ENCODE measurements around the gene EDAR.

Gene EDAR

DNA sequence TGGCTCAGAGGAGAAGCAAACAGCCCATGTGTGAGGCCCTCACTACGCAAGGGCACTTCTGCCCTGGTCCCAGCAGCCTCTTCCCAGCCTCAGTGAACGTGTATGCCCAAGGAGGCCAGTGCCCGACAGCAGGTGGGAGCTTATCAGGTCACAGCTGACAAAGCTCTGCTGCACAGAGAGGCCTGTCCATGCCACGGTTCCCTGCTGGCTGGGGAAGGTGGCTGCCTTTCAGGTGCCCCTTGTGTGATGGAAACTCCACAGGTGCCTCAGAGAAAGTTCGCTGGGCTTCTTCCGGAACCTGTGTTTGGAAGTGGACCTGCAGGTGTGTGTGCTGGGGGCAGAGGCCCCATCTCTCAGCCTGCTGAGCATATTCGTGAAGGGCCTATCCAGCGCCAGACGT lies 47.3 kb downstream of the EDAR start:
- peaks cover 0 to 7% (median 0%) of the 10 kb centered on the region in 5 experiments for H3K9me3 ChIP-seq (ENCODE audit: control extremely low read depth in 1 of 5, control insufficient read depth in 4 of 5, insufficient read depth in 2 of 5, low read depth in 1 of 5, low read length in 4 of 5)
- DNase-seq, result no peak
- no peak overlapping the region for H3K27ac ChIP-seq (ENCODE audit: insufficient read depth in 1 of 2, low read depth in 1 of 2, low read length in 2 of 2, poor library complexity in 1 of 2, severe bottlenecking in 2 of 2)
- peaks cover 0 to 11% (median 5%) of the 10 kb centered on the region in 4 experiments for H3K4me1 ChIP-seq (ENCODE audit: control extremely low read depth in 1 of 4, control insufficient read depth in 4 of 4, insufficient read depth in 4 of 4, low read length in 3 of 4)
- ChIA-PET CTCF (interaction anchor here (1.2 to 2.2 kb wide), 2 partner anchors 13 to 14 kb away, joined by 4 to 5 read pairs; no protein-coding TSS in a partner anchor), POLR2A (no interaction called here)
- no peaks in the 10 kb centered on the region for H3K27me3 ChIP-seq (replicated peaks in 2 of 5; ENCODE audit: control insufficient read depth in 4 of 5, insufficient read depth in 5 of 5, low read length in 4 of 5)
- H3K4me3 ChIP-seq (ENCODE audit: control insufficient read depth in 1 of 7, extremely low read depth in 1 of 7, insufficient read depth in 4 of 7, low read depth in 2 of 7, low read length in 6 of 7), result no peak overlapping the region
- H3K36me3 ChIP-seq (ENCODE audit: control insufficient read depth in 4 of 4, insufficient read depth in 4 of 4, low read length in 3 of 4), result no peaks in the 10 kb centered on the region
- whole genome bisulfite sequencing (ENCODE audit: insufficient coverage), result 98% methylated on average over 6 of the region's 9 CpGs

DNA sequence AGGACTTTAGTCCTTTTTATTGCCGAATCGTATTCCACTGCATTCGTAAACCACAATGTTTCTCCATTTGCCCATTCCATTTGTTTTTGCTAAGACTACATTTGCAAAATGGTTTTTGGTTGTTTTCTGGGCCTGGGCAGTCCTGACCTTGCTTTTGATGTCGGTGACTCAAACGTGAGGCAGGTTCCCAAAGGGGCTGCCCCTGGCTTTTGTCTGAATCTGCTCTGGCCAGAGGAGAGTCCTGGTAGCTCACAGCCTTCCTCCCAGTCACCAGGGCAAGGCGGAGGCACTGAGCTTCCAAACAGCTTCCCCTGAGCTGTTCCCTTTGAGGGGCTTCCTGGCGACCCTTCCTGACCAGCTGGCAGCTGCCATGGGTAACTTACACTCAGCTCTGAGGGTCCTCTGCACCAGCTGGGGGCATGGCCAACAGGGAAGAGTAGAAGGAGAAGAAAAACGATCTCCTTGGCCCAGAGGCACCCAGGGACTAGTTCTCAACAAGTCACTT lies 47.8 kb downstream of the EDAR start:
- peaks cover 0 to 4% (median 0%) of the 10 kb centered on the region in 5 experiments for H3K9me3 ChIP-seq (ENCODE audit: control extremely low read depth in 1 of 5, control insufficient read depth in 4 of 5, insufficient read depth in 2 of 5, low read depth in 1 of 5, low read length in 4 of 5)
- H3K4me3 ChIP-seq (ENCODE audit: control insufficient read depth in 1 of 7, extremely low read depth in 1 of 7, insufficient read depth in 4 of 7, low read depth in 2 of 7, low read length in 6 of 7), result no peak overlapping the region
- no peak overlapping the region for H3K27ac ChIP-seq (ENCODE audit: insufficient read depth in 1 of 2, low read depth in 1 of 2, low read length in 2 of 2, poor library complexity in 1 of 2, severe bottlenecking in 2 of 2)
- H3K4me1 ChIP-seq (ENCODE audit: control extremely low read depth in 1 of 4, control insufficient read depth in 4 of 4, insufficient read depth in 4 of 4, low read length in 3 of 4), result peaks cover 0 to 11% (median 5%) of the 10 kb centered on the region in 4 experiments
- 97% methylated on average over 7 of the region's 8 CpGs for WGBS (ENCODE audit: insufficient coverage)
- ChIA-PET CTCF (interaction anchor here (1.2 to 2.2 kb wide), 2 partner anchors 13 kb away, joined by 4 to 5 read pairs; no protein-coding TSS in a partner anchor), POLR2A (no interaction called here)
- no peaks in the 10 kb centered on the region for H3K36me3 ChIP-seq (ENCODE audit: control insufficient read depth in 4 of 4, insufficient read depth in 4 of 4, low read length in 3 of 4)
- no peak for DNase-seq
- H3K27me3 ChIP-seq (replicated peaks in 2 of 5; ENCODE audit: control insufficient read depth in 4 of 5, insufficient read depth in 5 of 5, low read length in 4 of 5), result no peaks in the 10 kb centered on the region

DNA sequence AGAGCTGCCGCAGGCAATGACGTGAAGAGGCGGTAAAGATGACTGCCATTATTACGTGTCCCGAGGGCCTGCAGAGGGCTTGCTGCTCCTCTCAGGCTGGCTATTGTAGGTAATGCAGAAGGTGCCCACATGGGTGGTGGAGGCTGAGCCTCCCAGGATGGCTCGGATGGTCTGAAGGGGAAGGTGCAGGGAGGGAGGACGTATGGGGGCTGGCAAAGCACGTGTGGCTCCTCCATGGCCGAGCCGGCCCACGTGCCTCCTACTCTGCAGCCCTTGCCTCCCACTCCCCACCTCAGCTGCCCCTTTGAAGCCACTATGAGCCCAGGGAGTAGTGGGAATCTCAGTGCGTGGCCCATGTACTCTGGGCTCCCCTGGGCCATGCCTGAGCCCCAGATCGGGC lies 48.9 kb downstream of the EDAR start:
- Histone ChIP-seq H3K36me3 (ENCODE audit: control insufficient read depth in 4 of 4, insufficient read depth in 4 of 4, low read length in 3 of 4) (no peaks in the 10 kb centered on the region), H3K27me3 (replicated peaks in 2 of 5; ENCODE audit: control insufficient read depth in 4 of 5, insufficient read depth in 5 of 5, low read length in 4 of 5) (no peaks in the 10 kb centered on the region), H3K9me3 (ENCODE audit: control extremely low read depth in 1 of 5, control insufficient read depth in 4 of 5, insufficient read depth in 2 of 5, low read depth in 1 of 5, low read length in 4 of 5) (no peaks in the 10 kb centered on the region), H3K4me1 (ENCODE audit: control extremely low read depth in 1 of 4, control insufficient read depth in 4 of 4, insufficient read depth in 4 of 4, low read length in 3 of 4) (peaks cover 0 to 12% (median 5%) of the 10 kb centered on the region in 4 experiments), H3K27ac (ENCODE audit: insufficient read depth in 1 of 2, low read depth in 1 of 2, low read length in 2 of 2, poor library complexity in 1 of 2, severe bottlenecking in 2 of 2) (no peak overlapping the region), H3K4me3 (ENCODE audit: control insufficient read depth in 1 of 7, extremely low read depth in 1 of 7, insufficient read depth in 4 of 7, low read depth in 2 of 7, low read length in 6 of 7) (no peak overlapping the region)
- ChIA-PET POLR2A (interaction anchor here (0.6 kb wide), 1 partner anchor 1972 kb away, joined by 3 read pairs; no protein-coding TSS in a partner anchor), CTCF (interaction anchor here (2.2 kb wide), 1 partner anchor 12 kb away, joined by 5 read pairs; no protein-coding TSS in a partner anchor)
- DNase-seq, result no peak
- 98% methylated on average over 13 of the region's 13 CpGs for WGBS (ENCODE audit: insufficient coverage)

DNA sequence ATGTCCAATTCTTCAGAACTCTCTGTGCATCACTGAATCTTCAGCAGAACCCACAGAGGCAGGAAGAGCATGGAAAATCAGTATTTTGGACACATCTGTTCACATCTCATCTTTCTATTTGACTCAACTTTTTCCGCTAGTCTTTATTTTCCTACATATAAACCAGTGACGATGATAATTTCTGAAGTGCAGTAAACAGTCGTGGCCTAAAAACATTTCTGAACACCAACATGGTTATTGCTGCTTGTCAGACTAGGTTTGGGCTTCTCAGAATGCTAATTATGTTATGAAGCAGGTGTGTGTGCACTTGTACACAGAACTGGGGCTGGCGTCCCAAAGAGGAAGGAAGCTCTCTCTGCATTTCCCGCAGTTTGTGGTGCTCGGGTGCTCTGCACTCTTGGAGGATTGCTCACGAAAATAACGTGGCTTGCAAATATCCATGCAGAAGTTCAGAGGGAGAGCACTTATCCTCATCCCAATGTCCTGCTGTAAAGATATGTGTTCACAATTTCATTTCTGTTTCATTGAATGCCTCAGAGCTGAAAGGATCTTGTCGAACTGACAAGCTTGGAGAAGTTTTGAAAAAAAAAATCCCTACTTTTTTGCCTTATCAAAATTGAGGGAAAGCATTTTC lies 50.8 kb downstream of the EDAR start:
- no peak overlapping the region for H3K27ac ChIP-seq (ENCODE audit: insufficient read depth in 1 of 2, low read depth in 1 of 2, low read length in 2 of 2, poor library complexity in 1 of 2, severe bottlenecking in 2 of 2)
- DNase-seq, result peak; percentile 19 to 63 (median 60)
- ChIA-PET POLR2A (no interaction called here), CTCF (no interaction called here)
- 16% methylated on average over 7 of the region's 9 CpGs for WGBS (ENCODE audit: insufficient coverage)
- H3K36me3 ChIP-seq (ENCODE audit: control insufficient read depth in 4 of 4, insufficient read depth in 4 of 4, low read length in 3 of 4), result no peaks in the 10 kb centered on the region
- peak overlapping the region in 1 of 7 experiments; percentile 20 for H3K4me3 ChIP-seq (ENCODE audit: control insufficient read depth in 1 of 7, extremely low read depth in 1 of 7, insufficient read depth in 4 of 7, low read depth in 2 of 7, low read length in 6 of 7)
- peaks cover 0 to 15% (median 5%) of the 10 kb centered on the region in 4 experiments for H3K4me1 ChIP-seq (ENCODE audit: control extremely low read depth in 1 of 4, control insufficient read depth in 4 of 4, insufficient read depth in 4 of 4, low read length in 3 of 4)
- no peaks in the 10 kb centered on the region for H3K9me3 ChIP-seq (ENCODE audit: control extremely low read depth in 1 of 5, control insufficient read depth in 4 of 5, insufficient read depth in 2 of 5, low read depth in 1 of 5, low read length in 4 of 5)
- no peaks in the 10 kb centered on the region for H3K27me3 ChIP-seq (replicated peaks in 2 of 5; ENCODE audit: control insufficient read depth in 4 of 5, insufficient read depth in 5 of 5, low read length in 4 of 5)

DNA sequence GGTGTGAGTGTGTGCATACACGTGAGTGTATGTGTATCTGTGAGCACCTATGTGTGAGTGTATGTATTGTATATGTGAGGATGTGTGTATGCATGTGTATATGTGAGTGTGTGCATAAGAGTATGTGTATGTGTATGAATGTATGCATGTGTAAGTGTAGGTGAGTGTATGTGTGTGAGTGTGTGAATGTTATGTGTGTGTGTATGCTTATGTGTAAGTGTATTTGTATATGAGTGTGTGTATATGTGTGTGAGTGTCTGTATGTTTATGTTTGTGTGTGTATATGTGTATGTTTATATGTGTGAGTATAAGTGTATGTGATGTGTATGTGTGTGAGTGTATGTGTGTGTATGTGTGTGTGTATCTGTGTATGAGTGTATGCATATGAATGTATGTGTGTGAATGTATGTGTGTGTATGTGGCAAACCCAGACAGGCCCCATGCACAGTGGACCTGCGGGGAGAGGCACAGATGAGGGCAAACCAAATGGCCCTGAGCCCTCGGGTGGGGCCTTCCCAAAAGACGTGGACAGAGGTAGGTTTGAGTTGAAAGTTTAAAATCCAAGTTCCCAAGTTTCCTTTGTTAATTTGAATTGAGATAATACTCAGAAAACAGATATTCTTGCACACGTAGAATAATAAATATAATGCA lies 51.5 kb downstream of the EDAR start:
- no peak overlapping the region for H3K4me3 ChIP-seq (ENCODE audit: control insufficient read depth in 1 of 7, extremely low read depth in 1 of 7, insufficient read depth in 4 of 7, low read depth in 2 of 7, low read length in 6 of 7)
- H3K4me1 ChIP-seq (ENCODE audit: control extremely low read depth in 1 of 4, control insufficient read depth in 4 of 4, insufficient read depth in 4 of 4, low read length in 3 of 4), result peaks cover 0 to 15% (median 5%) of the 10 kb centered on the region in 4 experiments
- H3K27ac ChIP-seq (ENCODE audit: insufficient read depth in 1 of 2, low read depth in 1 of 2, low read length in 2 of 2, poor library complexity in 1 of 2, severe bottlenecking in 2 of 2), result no peak overlapping the region
- POLR2A ChIA-PET, result no interaction called here
- H3K27me3 ChIP-seq (replicated peaks in 2 of 5; ENCODE audit: control insufficient read depth in 4 of 5, insufficient read depth in 5 of 5, low read length in 4 of 5), result no peaks in the 10 kb centered on the region
- no peak for DNase-seq
- CTCF ChIA-PET, result no interaction called here
- H3K9me3 ChIP-seq (ENCODE audit: control extremely low read depth in 1 of 5, control insufficient read depth in 4 of 5, insufficient read depth in 2 of 5, low read depth in 1 of 5, low read length in 4 of 5), result no peaks in the 10 kb centered on the region
- 92% methylated on average over 2 of the region's 5 CpGs for WGBS (ENCODE audit: insufficient coverage)
- no peaks in the 10 kb centered on the region for H3K36me3 ChIP-seq (ENCODE audit: control insufficient read depth in 4 of 4, insufficient read depth in 4 of 4, low read length in 3 of 4)

DNA sequence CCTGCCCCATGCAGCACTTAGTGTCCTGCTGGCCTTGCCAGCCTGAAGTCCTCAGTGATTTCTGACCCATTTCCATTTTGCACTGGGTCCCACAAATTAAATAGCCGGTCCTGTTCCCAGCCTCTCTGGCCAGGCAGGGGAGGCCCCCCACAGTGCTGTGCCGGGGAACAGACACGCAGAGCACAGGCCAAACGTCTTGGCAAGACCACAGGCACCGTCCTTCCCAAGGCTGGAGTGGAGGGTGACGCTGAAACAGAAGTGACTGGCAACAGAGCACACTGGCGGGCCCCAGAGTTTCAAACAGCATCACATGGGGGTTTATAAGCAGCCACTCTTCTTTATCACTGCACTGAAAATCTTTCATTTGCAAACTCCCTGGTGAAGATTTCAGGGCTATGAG lies 52.2 kb downstream of the EDAR start:
- H3K27me3 ChIP-seq (replicated peaks in 2 of 5; ENCODE audit: control insufficient read depth in 4 of 5, insufficient read depth in 5 of 5, low read length in 4 of 5), result no peaks in the 10 kb centered on the region
- no peak overlapping the region for H3K27ac ChIP-seq (ENCODE audit: insufficient read depth in 1 of 2, low read depth in 1 of 2, low read length in 2 of 2, poor library complexity in 1 of 2, severe bottlenecking in 2 of 2)
- H3K4me3 ChIP-seq (ENCODE audit: control insufficient read depth in 1 of 7, extremely low read depth in 1 of 7, insufficient read depth in 4 of 7, low read depth in 2 of 7, low read length in 6 of 7), result no peak overlapping the region
- CTCF ChIA-PET, result no interaction called here
- 100% methylated on average over 5 of the region's 7 CpGs for WGBS (ENCODE audit: insufficient coverage)
- H3K36me3 ChIP-seq (ENCODE audit: control insufficient read depth in 4 of 4, insufficient read depth in 4 of 4, low read length in 3 of 4), result no peaks in the 10 kb centered on the region
- H3K4me1 ChIP-seq (ENCODE audit: control extremely low read depth in 1 of 4, control insufficient read depth in 4 of 4, insufficient read depth in 4 of 4, low read length in 3 of 4), result peaks cover 0 to 15% (median 5%) of the 10 kb centered on the region in 4 experiments
- no peaks in the 10 kb centered on the region for H3K9me3 ChIP-seq (ENCODE audit: control extremely low read depth in 1 of 5, control insufficient read depth in 4 of 5, insufficient read depth in 2 of 5, low read depth in 1 of 5, low read length in 4 of 5)
- POLR2A ChIA-PET, result interaction anchor here (0.6 kb wide), 1 partner anchor 28 kb away, joined by 3 read pairs; no protein-coding TSS in a partner anchor
- DNase-seq, result no peak

Data from common myeloid progenitor, CD34-positive (primary cell).